GM18505 (cell line): ENCODE data around the gene PRPF38A.

Experiments used
- ATAC-seq: cut with Tn5 transposase; IDR thresholded peaks from one replicate; pipeline ENCODE4 v1.9.1; 2021; ENCODE audit not compliant: unreplicated experiment
- POLR2A ChIP-seq: IDR thresholded peaks from 4 replicates; pipeline ENCODE4 v1.6.1; 2011; ENCODE audit warnings: borderline replicate concordance; ENCODE audit not compliant: insufficient read depth, insufficient read length; ENCODE audit errors: extremely low read depth

PRPF38A gene

DNA sequence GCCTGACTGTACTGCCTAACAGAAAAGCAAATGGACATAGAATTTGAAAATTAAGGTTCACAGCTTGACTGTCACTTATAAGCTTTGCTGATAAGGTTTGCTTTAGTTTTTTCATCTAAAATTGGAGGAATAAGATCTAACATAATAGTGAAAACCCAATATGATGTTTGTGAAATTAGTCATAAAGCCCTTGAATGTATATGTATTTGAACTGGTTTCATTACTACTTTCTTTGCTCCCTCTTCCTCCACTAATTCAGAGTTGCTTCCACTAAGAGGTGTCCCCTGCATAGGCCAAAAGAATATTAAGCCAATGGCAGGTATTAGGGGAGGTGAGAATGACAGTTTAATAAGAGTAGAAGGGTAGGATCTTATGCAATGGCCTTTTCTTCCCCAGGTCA is 10.5 kb downstream of the PRPF38A start:
- TF ChIP-seq POLR2A: no peak

GRCh38 chr1:52416811-52417210 is 12.4 kb downstream of the PRPF38A start:
- TF ChIP-seq POLR2A: no peak

More for the DNA sequence above, 10.5 kb downstream of the PRPF38A start:
- ATAC-seq: no peak

GRCh38 chr1:52420713-52421112 is 16.3 kb downstream of the PRPF38A start:
- TF ChIP-seq POLR2A: no peak
- no peak for ATAC-seq

More at GRCh38 chr1:52416811-52417210, 12.4 kb downstream of the PRPF38A start:
- ATAC-seq: no peak

DNA sequence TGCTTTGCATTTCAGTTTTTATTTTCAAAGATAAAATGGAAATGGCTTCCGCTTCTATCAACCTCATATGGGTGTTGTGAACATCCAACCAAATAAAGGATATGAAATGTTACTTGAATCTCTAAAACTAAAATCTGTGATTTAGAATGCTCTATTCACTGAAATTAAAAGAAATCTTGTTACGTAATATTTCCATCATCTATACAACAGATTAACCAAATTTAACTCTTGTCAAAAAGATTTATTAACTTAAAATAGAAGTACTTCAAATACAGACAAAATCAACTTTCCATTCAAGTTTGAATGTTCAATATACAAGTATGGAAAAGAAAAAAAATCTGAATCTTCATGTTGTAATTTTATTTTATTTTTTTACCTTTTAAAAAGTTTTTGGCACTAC is 18.7 kb downstream of the PRPF38A start:
- TF ChIP-seq POLR2A: no peak
- no peak for ATAC-seq

DNA sequence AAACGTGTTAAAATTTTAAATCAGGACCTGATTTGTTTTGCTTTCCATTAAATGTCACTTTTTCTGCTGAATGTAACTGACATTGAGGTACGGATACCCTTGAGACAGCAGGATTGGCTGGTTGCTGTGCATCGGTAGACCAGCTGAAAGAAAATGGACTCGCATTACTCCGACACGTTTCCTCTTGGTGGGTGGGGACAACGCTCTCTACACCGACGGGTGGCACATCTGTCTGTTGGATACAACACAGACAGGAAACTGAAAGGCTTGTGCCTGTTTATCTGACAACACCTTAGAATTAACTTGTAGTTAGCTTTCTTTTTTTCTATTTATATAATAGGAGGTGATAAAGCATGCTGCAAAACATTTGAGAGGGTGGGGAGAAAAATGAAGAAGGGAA is 19.4 kb downstream of the PRPF38A start:
- no peak for TF ChIP-seq POLR2A
- no peak for ATAC-seq

DNA sequence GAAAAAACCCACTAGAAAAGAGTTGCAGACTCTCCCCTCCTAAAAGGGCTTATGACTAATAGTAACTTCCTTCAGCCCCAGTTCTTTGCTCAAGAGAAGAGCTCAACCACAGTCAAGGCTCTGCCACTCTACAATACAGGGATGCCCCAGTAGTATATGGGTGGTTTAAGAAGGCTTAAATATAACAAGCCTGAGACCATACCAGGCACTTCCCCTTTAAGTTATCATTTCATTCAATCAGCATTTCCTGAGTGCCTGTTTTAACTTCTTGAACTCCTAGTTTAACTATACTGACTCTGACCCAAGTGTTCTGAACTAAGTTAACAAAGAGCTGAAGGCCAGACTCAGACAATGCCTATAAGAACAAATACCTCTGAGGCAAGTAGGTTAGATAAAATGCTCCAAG is 19.8 kb downstream of the PRPF38A start:
- ATAC-seq: no peak
- TF ChIP-seq POLR2A: no peak

DNA sequence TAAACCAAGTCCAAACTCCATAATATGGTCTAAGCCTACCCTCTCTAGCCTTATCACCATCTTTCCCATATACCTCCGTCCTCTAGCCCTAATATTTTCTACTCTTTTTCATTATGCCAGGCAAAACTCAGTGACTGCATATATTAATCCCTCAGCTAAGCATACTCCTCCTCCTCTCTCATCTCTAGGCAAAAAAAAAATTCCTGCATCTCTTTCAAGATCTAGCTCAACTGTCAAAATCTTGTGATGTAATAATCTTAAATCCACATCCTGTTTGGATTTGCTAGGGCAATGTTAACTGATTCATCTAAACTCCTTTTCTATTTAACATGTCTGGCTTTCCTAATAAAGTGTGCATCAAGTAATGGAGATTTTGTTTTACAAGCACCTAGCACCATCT is 20.4 kb downstream of the PRPF38A start:
- ATAC-seq: no peak
- no peak for TF ChIP-seq POLR2A

GRCh38 chr1:52426371-52426770 is 22.0 kb downstream of the PRPF38A start:
- TF ChIP-seq POLR2A: no peak
- no peak for ATAC-seq

GRCh38 chr1:52427152-52427551 is 22.8 kb downstream of the PRPF38A start:
- ATAC-seq: no peak
- no peak for TF ChIP-seq POLR2A

- ATAC-seq: no peak
- no peak for TF ChIP-seq POLR2A
Measured at GRCh38 chr1:52432807-52433206, 28.4 kb downstream of the PRPF38A start.

DNA sequence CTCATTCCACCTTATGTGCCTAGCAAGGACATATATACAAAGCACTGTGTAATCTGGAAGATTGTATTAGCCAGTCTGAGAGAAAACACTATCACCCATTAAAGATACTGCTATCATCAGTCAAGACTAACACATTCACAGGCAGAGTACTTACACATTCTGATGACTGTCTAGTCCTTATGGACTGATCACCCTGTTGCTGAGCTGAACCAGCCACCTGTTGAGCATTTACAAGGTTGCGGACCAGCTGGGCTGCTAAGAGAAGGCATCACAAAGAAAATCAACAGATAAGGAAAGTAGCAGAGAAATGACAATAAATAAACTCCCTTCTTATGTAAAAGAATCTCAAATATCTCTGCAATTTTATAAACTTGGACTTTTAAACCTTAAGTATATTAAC is 30.8 kb downstream of the PRPF38A start:
- no peak for ATAC-seq
- no peak for TF ChIP-seq POLR2A

GRCh38 chr1:52435650-52436049 is 31.2 kb downstream of the PRPF38A start:
- ATAC-seq: no peak
- no peak for TF ChIP-seq POLR2A

DNA sequence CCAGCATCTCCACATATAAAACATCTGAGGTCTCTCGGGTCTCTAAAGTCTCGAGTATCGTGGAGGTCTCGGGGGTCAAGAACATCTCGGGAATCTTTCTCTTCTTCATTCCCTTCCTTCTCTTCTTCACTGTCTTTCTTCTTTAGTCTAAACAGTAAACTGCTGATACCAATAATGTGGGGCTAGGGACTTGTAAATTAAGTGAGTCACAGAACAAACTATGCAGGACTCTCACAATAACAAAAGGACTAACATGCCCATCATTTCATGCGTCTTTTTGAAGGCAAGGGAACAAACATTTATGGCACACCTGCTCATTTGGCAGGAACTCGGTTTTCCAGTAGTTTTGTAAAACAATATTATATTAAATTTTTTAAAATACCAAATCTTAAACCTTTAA is 32.4 kb downstream of the PRPF38A start:
- no peak for TF ChIP-seq POLR2A
- ATAC-seq: no peak

DNA sequence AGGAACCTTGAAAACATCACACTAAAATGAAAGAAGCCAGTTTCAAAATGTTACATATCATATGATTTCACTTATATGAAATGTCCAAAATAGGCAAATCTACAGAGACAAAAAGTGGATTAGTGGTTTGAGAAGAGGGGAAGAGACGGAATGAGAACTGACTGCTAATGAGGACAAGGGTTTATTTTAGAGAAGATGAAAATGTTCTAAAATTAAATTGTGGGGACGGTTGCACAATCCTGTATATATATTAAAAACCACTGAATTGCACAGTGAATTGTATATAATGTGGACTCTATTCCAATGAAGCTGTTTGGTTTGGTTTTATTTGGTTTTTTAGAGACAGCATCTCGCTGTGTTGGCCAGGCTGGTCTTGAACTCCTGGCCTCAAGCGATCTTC is 35.6 kb downstream of the PRPF38A start:
- TF ChIP-seq POLR2A: no peak
- no peak for ATAC-seq

GRCh38 chr1:52444463-52444862 is 40.1 kb downstream of the PRPF38A start:
- TF ChIP-seq POLR2A: no peak
- no peak for ATAC-seq
